Measurements from ENCODE around the gene CCDC88C. TPM values are rescaled to one million over a fixed set of nuclear protein-coding genes. Genes with fewer than 3 reads are reported as not detected.

The CCDC88C gene
- total and polyA plus RNA-seq, 11 donors = 2.4 to 15.6 (median 4.8) TPM

DNA sequence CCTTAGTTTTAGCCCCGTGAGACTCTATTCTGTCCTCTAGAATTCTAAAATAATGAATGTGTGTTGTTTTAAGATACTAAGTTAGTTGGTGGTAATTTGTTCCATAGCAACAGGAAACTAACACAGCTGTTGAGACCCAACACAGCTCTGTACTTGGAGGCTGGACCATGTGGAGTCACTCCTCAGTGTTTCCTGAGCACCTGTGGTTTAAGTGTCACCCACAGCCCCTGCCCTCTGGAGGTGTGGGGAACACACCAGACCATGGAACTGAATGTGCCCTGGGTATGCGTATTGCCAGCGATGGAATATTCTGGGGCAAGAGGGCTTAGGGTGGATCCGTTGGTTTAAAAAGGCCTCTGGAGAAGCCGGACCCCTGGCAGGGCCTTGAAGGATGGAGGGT lies 156.5 kb downstream of the CCDC88C start:
- H3K27ac ChIP-seq = no peak overlapping the region
- H3K9me3 ChIP-seq = peaks cover 0 to 6% (median 0%) of the 10 kb centered on the region in 12 donors
- peaks cover 0 to 21% (median 0%) of the 10 kb centered on the region in 9 donors for H3K27me3 ChIP-seq
- peaks cover 0 to 33% (median 10%) of the 10 kb centered on the region in 12 donors for H3K4me1 ChIP-seq
- peak in 1 of 5 donors; percentile 4 for DNase-seq
- no peak overlapping the region for H3K4me3 ChIP-seq
- TF ChIP-seq, protein P1, sequence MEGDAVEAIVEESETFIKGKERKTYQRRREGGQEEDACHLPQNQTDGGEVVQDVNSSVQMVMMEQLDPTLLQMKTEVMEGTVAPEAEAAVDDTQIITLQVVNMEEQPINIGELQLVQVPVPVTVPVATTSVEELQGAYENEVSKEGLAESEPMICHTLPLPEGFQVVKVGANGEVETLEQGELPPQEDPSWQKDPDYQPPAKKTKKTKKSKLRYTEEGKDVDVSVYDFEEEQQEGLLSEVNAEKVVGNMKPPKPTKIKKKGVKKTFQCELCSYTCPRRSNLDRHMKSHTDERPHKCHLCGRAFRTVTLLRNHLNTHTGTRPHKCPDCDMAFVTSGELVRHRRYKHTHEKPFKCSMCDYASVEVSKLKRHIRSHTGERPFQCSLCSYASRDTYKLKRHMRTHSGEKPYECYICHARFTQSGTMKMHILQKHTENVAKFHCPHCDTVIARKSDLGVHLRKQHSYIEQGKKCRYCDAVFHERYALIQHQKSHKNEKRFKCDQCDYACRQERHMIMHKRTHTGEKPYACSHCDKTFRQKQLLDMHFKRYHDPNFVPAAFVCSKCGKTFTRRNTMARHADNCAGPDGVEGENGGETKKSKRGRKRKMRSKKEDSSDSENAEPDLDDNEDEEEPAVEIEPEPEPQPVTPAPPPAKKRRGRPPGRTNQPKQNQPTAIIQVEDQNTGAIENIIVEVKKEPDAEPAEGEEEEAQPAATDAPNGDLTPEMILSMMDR (IDR thresholded peaks at IDR 0.05) = no peak
- no peak for TF ChIP-seq POLR2A (IDR thresholded peaks at IDR 0.05)
- intact Hi-C loops (cut with DNase I) = no loop called here
- 80 to 97% (median 94%) methylated on average over 5 of the region's 5 CpGs for WGBS, 4 donors
- ATAC-seq = no peak
- no peaks in the 10 kb centered on the region for H3K36me3 ChIP-seq

DNA sequence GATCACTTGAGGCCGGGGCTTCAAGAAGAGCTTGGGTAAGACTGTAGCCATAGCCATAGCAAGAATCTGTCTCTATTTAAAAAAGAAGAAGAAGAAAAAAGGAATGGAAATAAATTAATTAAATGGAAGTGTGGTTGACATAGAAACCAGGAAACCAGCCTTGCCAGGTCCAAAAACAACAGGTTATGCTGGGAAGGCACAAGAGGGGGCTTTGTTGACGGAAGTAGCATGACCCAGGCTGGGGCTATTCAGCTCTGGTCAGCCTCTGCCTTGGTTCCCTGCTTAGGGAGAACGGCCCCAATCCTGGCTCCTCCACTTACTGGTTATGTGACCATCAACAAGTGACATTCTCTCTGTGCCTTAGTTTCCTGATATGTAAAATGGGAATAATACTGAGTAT lies 158.7 kb downstream of the CCDC88C start:
- intact Hi-C loops (cut with DNase I) = no loop called here
- Histone ChIP-seq H3K27me3 (peaks cover 0 to 2% (median 0%) of the 10 kb centered on the region in 9 donors), H3K36me3 (no peaks in the 10 kb centered on the region), H3K9me3 (peaks cover 0 to 6% (median 0%) of the 10 kb centered on the region in 12 donors), H3K27ac (peak overlapping the region in 5 of 12 donors; percentile 1 to 67 (median 28)), H3K4me3 (no peak overlapping the region), H3K4me1 (peaks cover 0 to 40% (median 8%) of the 10 kb centered on the region in 12 donors)
- ATAC-seq = no peak
- DNase-seq = peak in 1 of 5 donors; percentile 15
- TF ChIP-seq POLR2A (IDR thresholded peaks at IDR 0.05) = no peak
- TF ChIP-seq, protein P1 (IDR thresholded peaks at IDR 0.05) = no peak
- 93 to 94% (median 94%) methylated on average over 3 of the region's 3 CpGs for WGBS, 4 donors

DNA sequence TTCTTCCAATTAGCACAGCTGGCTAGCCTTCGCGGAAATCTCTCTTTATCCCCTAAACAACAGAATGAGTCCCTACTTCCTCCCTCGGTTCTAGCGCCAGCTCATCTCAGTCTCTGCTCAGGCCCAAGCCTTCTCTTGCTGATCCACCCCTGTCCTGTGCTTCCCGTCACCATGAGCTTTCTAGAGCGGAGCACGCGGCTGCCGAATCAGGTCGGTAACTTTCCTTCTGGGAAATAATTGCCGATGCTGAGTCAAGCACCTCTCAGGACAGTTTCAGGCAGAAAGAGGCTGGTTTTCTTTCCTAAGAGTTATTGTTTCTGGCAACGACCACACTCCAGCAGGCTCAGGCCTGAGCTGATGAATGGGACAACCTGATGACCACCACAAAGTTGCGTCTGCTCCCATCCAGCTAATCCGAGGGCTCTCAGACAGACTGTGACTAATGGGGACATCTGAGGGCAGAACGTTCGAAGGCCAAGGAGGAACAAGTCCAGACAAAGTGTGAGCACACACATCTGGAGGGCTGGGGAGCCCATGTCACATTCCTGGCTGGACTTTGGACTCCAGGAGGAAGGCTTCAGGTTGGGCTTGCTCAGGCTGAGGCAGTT lies 159.5 kb downstream of the CCDC88C start:
- 66 to 76% (median 73%) methylated on average over 16 of the region's 16 CpGs for WGBS, 4 donors
- DNase-seq = peak in 3 of 5 donors; percentile 50 to 79 (median 63)
- ATAC-seq = peak; percentile 67 to 89 (median 86)

More for the DNA sequence above, 159.5 kb downstream of the CCDC88C start:
- Histone ChIP-seq H3K27ac (peak overlapping the region in 10 of 12 donors; percentile 3 to 67 (median 50)), H3K27me3 (no peaks in the 10 kb centered on the region), H3K4me3 (no peak overlapping the region), H3K4me1 (peaks cover 0 to 42% (median 10%) of the 10 kb centered on the region in 12 donors), H3K9me3 (peaks cover 0 to 6% (median 0%) of the 10 kb centered on the region in 12 donors), H3K36me3 (no peaks in the 10 kb centered on the region)
- intact Hi-C loops (cut with DNase I) = no loop called here
- TF ChIP-seq, protein P1 (IDR thresholded peaks at IDR 0.05) = no peak
- TF ChIP-seq POLR2A (IDR thresholded peaks at IDR 0.05) = no peak
